OCI-M2 (cell line): ENCODE results near the gene PANK1.
A peak's percentile ranks its signal among the peaks of the same experiment; 100 is the strongest.

Source experiments
- DNase-seq: peaks from one replicate; lab custom pipeline; 2025; ENCODE audit not compliant: unreplicated experiment; lab: John Stamatoyannopoulos, UW

Gene PANK1

GRCh38 chr10:89652806-89653370 is 7.8 kb upstream of the PANK1 start:
- DNase-seq: no peak

- DNase-seq: no peak
Observed at GRCh38 chr10:89651916-89652573, 7.0 kb upstream of the PANK1 start.

GRCh38 chr10:89651205-89651915 is 6.3 kb upstream of the PANK1 start:
- no peak for DNase-seq

GRCh38 chr10:89649051-89649450 is 4.0 kb upstream of the PANK1 start:
- DNase-seq: no peak

GRCh38 chr10:89648074-89648473 is 3.0 kb upstream of the PANK1 start:
- DNase-seq: no peak

- no peak for DNase-seq
Observed at GRCh38 chr10:89646889-89647657, 2.0 kb upstream of the PANK1 start.

GRCh38 chr10:89645742-89646172 is 715 bp upstream of the PANK1 start:
- no peak for DNase-seq

- DNase-seq: no peak
Observed at GRCh38 chr10:89644691-89644966, 413 bp downstream of the PANK1 start.

- peak; percentile 49 for DNase-seq
Observed at GRCh38 chr10:89643812-89644690, 991 bp downstream of the PANK1 start.

GRCh38 chr10:89643431-89643811 is 1.6 kb downstream of the PANK1 start:
- no peak for DNase-seq

GRCh38 chr10:89642193-89642592 is 2.8 kb downstream of the PANK1 start:
- DNase-seq: no peak

- no peak for DNase-seq
Observed at GRCh38 chr10:89640241-89640640, 4.8 kb downstream of the PANK1 start.

GRCh38 chr10:89639326-89639725 is 5.7 kb downstream of the PANK1 start:
- DNase-seq: no peak

- no peak for DNase-seq
Observed at GRCh38 chr10:89637113-89637512, 7.9 kb downstream of the PANK1 start.

- DNase-seq: no peak
Observed at GRCh38 chr10:89634637-89635036, 10.4 kb downstream of the PANK1 start.

- DNase-seq: no peak
Observed at GRCh38 chr10:89633484-89633883, 11.6 kb downstream of the PANK1 start.

- DNase-seq: no peak
Observed at GRCh38 chr10:89632824-89633223, 12.2 kb downstream of the PANK1 start.

- no peak for DNase-seq
Observed at GRCh38 chr10:89627830-89628229, 17.2 kb downstream of the PANK1 start.

GRCh38 chr10:89625041-89625765 is 19.8 kb downstream of the PANK1 start:
- no peak for DNase-seq

GRCh38 chr10:89624020-89624419 is 21.0 kb downstream of the PANK1 start:
- no peak for DNase-seq
